Right lobe of liver (tissue), 6 donors: Measurements from ENCODE around the gene HCN4. TPM values are rescaled to one million over a fixed set of nuclear protein-coding genes. Genes with fewer than 3 reads are reported as not detected.

ENCODE experiments used
- ATAC-seq, 4 donors: fragments of 200-7000 bp; cut with Tn5 transposase; one replicate each; pipeline ENCODE4 v1.9.1; 2020; ENCODE audit warnings: mild to moderate bottlenecking in 4 of 4, moderate library complexity in 4 of 4
- DNase-seq, 3 donors: peaks; one replicate each; pipeline ENCODE4 v3.0.0-alpha.2; 2020
- H3K27ac ChIP-seq, 3 donors: fragments of 200-600 bp; one replicate each; pipeline ENCODE4 v1.8.0; 2022
- H3K27me3 ChIP-seq, 2 donors: fragments of 200-600 bp; one replicate each; pipeline ENCODE4 v1.8.0; 2022
- H3K36me3 ChIP-seq, 4 donors: fragments of 200-600 bp; sonication (generic) in 1 of 4; one replicate each; pipeline versions ENCODE4 v1.5.1 to v1.8.0; 2017 to 2022; ENCODE audit warnings: control low read depth in 1 of 4
- H3K4me1 ChIP-seq, 4 donors: fragments of 200-600 bp; sonication (generic) in 1 of 4; one replicate each; pipeline versions ENCODE4 v1.5.1 to v1.8.0; 2017 to 2022; ENCODE audit warnings: control low read depth in 1 of 4
- H3K4me3 ChIP-seq, 3 donors: fragments of 200-600 bp; one replicate each; pipeline ENCODE4 v1.8.0; 2022
- H3K9me3 ChIP-seq, 4 donors: fragments of 200-600 bp; sonication (generic) in 1 of 4; one replicate each; pipeline versions ENCODE4 v1.5.1 to v1.8.0; 2017 to 2022; ENCODE audit warnings: control low read depth in 1 of 4
- POLR2A ChIP-seq: fragments of 450-650 bp; IDR thresholded peaks from one replicate; pipeline ENCODE4 v1.6.1; 2017; ENCODE audit warnings: antibody characterized with exemption, mild to moderate bottlenecking
- WGBS: methylation state at CpG from one replicate; pipeline ENCODE4 v1.1.6; 2018; ENCODE audit warnings: low coverage, low lambda C conversion rate; ENCODE audit not compliant: insufficient coverage; ENCODE audit errors: missing lambda C conversion rate; 5-methylcytosine and 5-hydroxymethylcytosine counted together
- intact Hi-C, 2 donors: fragments of 100-400 bp; cut with DNase I; formaldehyde crosslinking; loops; one replicate each; pipeline versions ENCODE4 v1.11.2 to v1.14.1; 2022
- total RNA-seq, 6 experiments: library from RNA; depleted of rRNA in 2 of 6; stranded (reverse); fragments of >200 nt in 2 of 6; fragmentation: NEBNext Ultra II Directional in 3 of 6; extraction: Animal tissue kit (Norgen Biotek cat#: 25700) in 3 of 6; gene quantifications; one replicate each; pipeline versions ENCODE4 v1.1.0 to v1.2.4, GENCODE V29; 2016 to 2023
- TF ChIP-seq, protein P1 (sequence below), 4 donors: fragments of 200-600 bp in 3 of 4; fragments of 450-650 bp in 1 of 4; IDR thresholded peaks; one replicate each; pipeline versions ENCODE4 v1.5.1 to v1.8.0; 2016 to 2022; ENCODE audit warnings: antibody characterized with exemption in 4 of 4, mild to moderate bottlenecking in 2 of 4
- donor health status: DM: no; HTN: yes; CAD: no.
- donor health status: DM: no; HTN: no; CAD: no.
- donor health status: DM: no; HTN: no; CAD: no.
- donor health status: DM: no; HTN: yes; CAD: no.
- donor health status: DM: no; HTN: yes; CAD: no.

Gene HCN4
- total RNA-seq, 6 experiments from 2014 or later, result 0.06 TPM; not detected in 5

DNA sequence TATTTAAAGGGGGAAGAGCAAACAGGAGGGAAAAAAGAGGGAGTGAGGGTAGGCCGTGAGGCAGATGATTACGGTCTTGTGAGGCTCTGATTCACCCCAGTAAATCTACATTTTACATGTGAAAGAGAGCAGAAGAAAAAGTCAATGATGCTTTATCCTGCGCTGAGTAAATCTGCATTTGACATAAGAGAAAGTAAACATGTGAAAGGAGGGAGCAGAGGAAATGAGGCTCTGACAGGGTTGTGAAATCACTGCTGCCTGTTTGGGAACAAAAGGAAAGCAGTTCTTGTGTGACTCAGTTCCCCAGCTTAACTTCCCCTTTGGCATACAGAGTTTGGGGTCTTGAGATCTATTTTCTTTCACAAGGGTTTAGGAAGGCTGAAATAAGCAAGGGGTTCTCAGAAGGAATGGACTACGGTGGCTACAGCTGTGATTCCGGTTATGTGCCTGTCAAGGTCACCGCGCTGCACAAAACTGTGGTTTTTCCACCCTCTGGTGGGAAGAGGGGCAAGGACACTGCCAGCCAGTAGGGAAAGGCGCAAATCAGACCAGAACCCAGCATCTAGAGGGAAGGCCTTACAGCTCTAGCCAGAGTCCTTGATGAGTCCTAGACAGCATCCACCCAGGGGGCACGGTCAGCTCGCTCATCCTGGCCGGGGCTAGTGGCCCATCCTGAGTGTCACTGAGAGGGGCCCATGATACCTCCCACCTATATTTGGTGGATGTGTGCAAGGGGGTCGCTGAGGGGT lies 18.9 kb upstream of the HCN4 start:
- TF ChIP-seq POLR2A, result no peak
- TF ChIP-seq, protein P1, sequence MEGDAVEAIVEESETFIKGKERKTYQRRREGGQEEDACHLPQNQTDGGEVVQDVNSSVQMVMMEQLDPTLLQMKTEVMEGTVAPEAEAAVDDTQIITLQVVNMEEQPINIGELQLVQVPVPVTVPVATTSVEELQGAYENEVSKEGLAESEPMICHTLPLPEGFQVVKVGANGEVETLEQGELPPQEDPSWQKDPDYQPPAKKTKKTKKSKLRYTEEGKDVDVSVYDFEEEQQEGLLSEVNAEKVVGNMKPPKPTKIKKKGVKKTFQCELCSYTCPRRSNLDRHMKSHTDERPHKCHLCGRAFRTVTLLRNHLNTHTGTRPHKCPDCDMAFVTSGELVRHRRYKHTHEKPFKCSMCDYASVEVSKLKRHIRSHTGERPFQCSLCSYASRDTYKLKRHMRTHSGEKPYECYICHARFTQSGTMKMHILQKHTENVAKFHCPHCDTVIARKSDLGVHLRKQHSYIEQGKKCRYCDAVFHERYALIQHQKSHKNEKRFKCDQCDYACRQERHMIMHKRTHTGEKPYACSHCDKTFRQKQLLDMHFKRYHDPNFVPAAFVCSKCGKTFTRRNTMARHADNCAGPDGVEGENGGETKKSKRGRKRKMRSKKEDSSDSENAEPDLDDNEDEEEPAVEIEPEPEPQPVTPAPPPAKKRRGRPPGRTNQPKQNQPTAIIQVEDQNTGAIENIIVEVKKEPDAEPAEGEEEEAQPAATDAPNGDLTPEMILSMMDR (IDR thresholded peaks at IDR 0.05), result no peak
- 37% methylated on average over 3 of the region's 12 CpGs for WGBS
- Histone ChIP-seq H3K27me3 (no peaks in the 10 kb centered on the region), H3K36me3 (no peaks in the 10 kb centered on the region), H3K9me3 (no peaks in the 10 kb centered on the region), H3K27ac (no peak overlapping the region), H3K4me3 (no peak overlapping the region), H3K4me1 (no peaks in the 10 kb centered on the region)
- no peak for DNase-seq
- ATAC-seq, result no peak
- intact Hi-C loops, result no loop called here

DNA sequence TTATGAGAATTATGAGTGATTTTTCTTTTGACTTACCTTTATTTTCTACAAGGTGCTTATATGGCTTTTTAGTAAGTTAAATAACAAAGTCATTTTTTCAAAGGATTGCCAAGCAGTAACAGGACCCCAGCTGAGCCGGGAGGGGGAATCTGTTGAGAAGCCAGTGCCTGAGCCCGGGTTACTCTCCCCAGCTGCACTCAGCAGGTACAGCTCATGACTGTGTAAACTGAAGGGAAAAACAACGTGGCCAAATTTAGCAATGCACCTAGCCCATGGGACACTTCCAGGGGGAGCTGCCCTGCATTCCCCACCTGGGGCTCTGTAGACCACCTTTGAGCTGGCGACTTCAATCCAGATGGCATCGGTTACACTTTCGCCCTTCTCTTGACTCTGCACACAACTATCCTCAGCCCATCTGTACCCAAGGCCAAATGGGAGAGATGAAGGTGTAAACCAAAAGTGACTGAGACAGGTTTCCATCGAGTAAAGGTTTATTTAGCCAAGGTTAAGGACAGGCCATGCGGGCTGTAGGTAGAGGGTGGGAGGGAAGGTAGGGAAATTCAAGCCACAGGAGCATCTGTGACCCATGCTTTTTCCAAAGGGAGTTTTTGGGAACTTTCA lies 18.2 kb upstream of the HCN4 start:
- TF ChIP-seq, protein P1 (IDR thresholded peaks at IDR 0.05), result no peak
- no peak for TF ChIP-seq POLR2A
- H3K4me1 ChIP-seq, result no peaks in the 10 kb centered on the region
- peak in 1 of 3 donors; percentile 11 for DNase-seq
- ATAC-seq, result no peak
- WGBS, result 40% methylated on average over 6 of the region's 8 CpGs
- intact Hi-C loops, result no loop called here
- no peak overlapping the region for H3K27ac ChIP-seq
- H3K4me3 ChIP-seq, result no peak overlapping the region
- H3K27me3 ChIP-seq, result no peaks in the 10 kb centered on the region
- H3K9me3 ChIP-seq, result no peaks in the 10 kb centered on the region
- H3K36me3 ChIP-seq, result no peaks in the 10 kb centered on the region

DNA sequence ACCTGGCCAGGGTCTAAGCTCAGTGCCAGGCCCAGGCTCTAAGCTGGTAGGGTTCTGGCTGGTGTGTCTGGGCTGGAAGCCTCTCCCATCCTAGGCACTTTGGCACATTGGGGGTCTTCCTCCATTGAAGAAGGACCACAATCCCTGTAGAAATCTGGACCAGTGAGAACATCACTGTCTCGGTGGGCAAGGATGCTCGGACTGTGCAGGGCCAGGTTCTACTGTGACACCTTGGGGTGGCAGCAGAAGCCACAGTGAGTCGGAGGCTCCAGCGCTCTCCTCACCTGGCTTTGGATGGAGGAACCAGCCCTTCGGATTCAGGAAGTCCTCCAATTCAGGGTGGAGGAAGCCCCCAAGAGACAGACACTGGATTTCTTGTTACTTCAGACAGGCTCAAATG lies 17.5 kb upstream of the HCN4 start:
- H3K27me3 ChIP-seq, result no peaks in the 10 kb centered on the region
- H3K4me1 ChIP-seq, result no peaks in the 10 kb centered on the region
- no peak overlapping the region for H3K4me3 ChIP-seq
- TF ChIP-seq, protein P1 (IDR thresholded peaks at IDR 0.05), result no peak
- no peak for TF ChIP-seq POLR2A
- intact Hi-C loops, result no loop called here
- DNase-seq (no peak), ATAC-seq (no peak)
- 70% methylated on average over 5 of the region's 5 CpGs for WGBS
- H3K36me3 ChIP-seq, result no peaks in the 10 kb centered on the region
- no peak overlapping the region for H3K27ac ChIP-seq
- H3K9me3 ChIP-seq, result no peaks in the 10 kb centered on the region

DNA sequence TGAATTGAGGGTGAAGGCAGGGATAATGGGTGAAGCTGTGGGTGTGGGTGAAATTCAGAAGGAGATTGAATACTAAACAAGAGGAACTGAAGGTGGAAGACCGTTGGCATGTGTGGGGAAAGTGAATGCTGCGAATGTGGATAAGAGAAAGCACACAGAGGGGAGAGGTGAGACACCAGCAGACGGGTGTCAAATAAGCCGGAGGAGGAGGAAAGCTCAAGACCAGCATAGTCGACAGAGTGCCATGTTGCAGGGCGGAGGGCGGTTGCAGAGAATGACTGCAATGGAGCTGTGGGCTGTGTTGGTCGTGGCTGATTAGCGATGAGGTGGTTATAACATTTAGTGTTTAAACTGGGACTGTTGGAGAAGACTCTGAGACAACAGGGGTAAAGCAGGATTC lies 16.4 kb upstream of the HCN4 start:
- no peak for ATAC-seq
- 62% methylated on average over 9 of the region's 9 CpGs for WGBS
- H3K4me1 ChIP-seq, result no peaks in the 10 kb centered on the region
- no peak for DNase-seq
- H3K27ac ChIP-seq, result no peak overlapping the region
- no peak for TF ChIP-seq POLR2A
- TF ChIP-seq, protein P1 (IDR thresholded peaks at IDR 0.05), result no peak
- intact Hi-C loops, result no loop called here
- no peak overlapping the region for H3K4me3 ChIP-seq
- no peaks in the 10 kb centered on the region for H3K27me3 ChIP-seq
- no peaks in the 10 kb centered on the region for H3K36me3 ChIP-seq
- no peaks in the 10 kb centered on the region for H3K9me3 ChIP-seq
